IMR-90 (cell line): ENCODE measurements around the gene PPP1R13L. TPM values are rescaled to one million over a fixed set of nuclear protein-coding genes. Genes with fewer than 3 reads are reported as not detected.

Experiments
- ATAC-seq: fragments of 200-7000 bp; cut with Tn5 transposase; 2 replicates; pipeline ENCODE4 v1.9.1; 2020; ENCODE audit warnings: low read depth, mild to moderate bottlenecking, moderate library complexity
- BruUV-seq: library from RNA; stranded (reverse); fragments of 400-500 nt; replicated peaks from 2 replicates; lab custom pipeline; 2021; lab: Mats Ljungman, UMichigan
- CTCF ChIA-PET: fragments of 300-600 bp; formaldehyde crosslinking; extraction: SDS; loops from one replicate; lab custom pipeline; 2021; ENCODE audit warnings: antibody characterized with exemption; lab: Yijun Ruan, JAX
- POLR2A ChIA-PET: fragments of 300-600 bp; sonication (Branson Sonifier 250); formaldehyde crosslinking; loops from one replicate; lab custom pipeline; 2022; ENCODE audit warnings: antibody characterized with exemption; ENCODE audit not compliant: unreplicated experiment; lab: Charles Lee
- DNase-seq: peaks from one replicate; pipeline ENCODE4 v3.0.0; 2013
- H2AFZ ChIP-seq: replicated peaks from 2 replicates; pipeline ENCODE3; 2013; ENCODE audit warnings: low read length, mild to moderate bottlenecking; ENCODE audit not compliant: poor library complexity
- H2AK5ac ChIP-seq: 2 replicates; pipeline ENCODE4 v1.6.1; 2013; ENCODE audit warnings: low read depth, low read length, inconsistent platforms
- H2AK9ac ChIP-seq: replicated peaks from 2 replicates; pipeline ENCODE3; 2013; ENCODE audit warnings: mild to moderate bottlenecking, low read depth, low read length, moderate library complexity; ENCODE audit not compliant: poor library complexity
- H2BK120ac ChIP-seq: 2 replicates; pipeline ENCODE4 v1.6.1; 2013; ENCODE audit warnings: low read depth, low read length, inconsistent platforms
- H2BK15ac ChIP-seq: 3 replicates; pipeline ENCODE4 v1.6.1; 2013; ENCODE audit warnings: low read depth, low read length, inconsistent platforms
- H2BK20ac ChIP-seq: 2 replicates; pipeline ENCODE4 v1.6.1; 2013; ENCODE audit warnings: low read depth, mild to moderate bottlenecking, inconsistent platforms, low read length, moderate library complexity
- H2BK5ac ChIP-seq: 2 replicates; pipeline ENCODE4 v1.6.1; 2013; ENCODE audit warnings: mild to moderate bottlenecking, low read depth, low read length, inconsistent platforms; ENCODE audit not compliant: poor library complexity, severe bottlenecking
- H3K14ac ChIP-seq: replicated peaks from 2 replicates; pipeline ENCODE4 v1.6.1; 2013; ENCODE audit warnings: low read depth, low read length, inconsistent platforms
- H3K18ac ChIP-seq: 2 replicates; pipeline ENCODE4 v1.6.1; 2013; ENCODE audit warnings: low read depth, low read length, control low read depth
- H3K23ac ChIP-seq: 2 replicates; pipeline ENCODE4 v1.6.1; 2013; ENCODE audit warnings: low read depth, low read length, inconsistent platforms
- H3K27ac ChIP-seq: 2 replicates; pipeline ENCODE4 v1.5.1; 2013; ENCODE audit warnings: mild to moderate bottlenecking, control low read depth, low read length; ENCODE audit not compliant: insufficient read depth
- H3K27me3 ChIP-seq: 2 replicates; pipeline ENCODE4 v1.6.1; 2013; ENCODE audit warnings: low read length; ENCODE audit not compliant: control insufficient read depth, insufficient read depth
- H3K36me3 ChIP-seq: 2 replicates; pipeline ENCODE4 v1.6.1; 2013; ENCODE audit warnings: low read length, mixed read lengths; ENCODE audit not compliant: control insufficient read depth, insufficient read depth
- H3K4ac ChIP-seq: 2 replicates; pipeline ENCODE4 v1.6.1; 2013; ENCODE audit warnings: low read depth, low read length, inconsistent platforms
- H3K4me1 ChIP-seq: 2 replicates; pipeline ENCODE4 v1.6.1; 2013; ENCODE audit warnings: low read length, mixed read lengths; ENCODE audit not compliant: control insufficient read depth, insufficient read depth
- H3K4me2 ChIP-seq: 2 replicates; pipeline ENCODE4 v1.6.1; 2013; ENCODE audit warnings: low read depth, mild to moderate bottlenecking, control low read depth, low read length, moderate library complexity
- H3K4me3 ChIP-seq: 2 replicates; pipeline ENCODE4 v1.5.1; 2013; ENCODE audit warnings: low read depth, mild to moderate bottlenecking, control low read depth, low read length, moderate library complexity; ENCODE audit not compliant: insufficient read depth
- H3K56ac ChIP-seq: 2 replicates; pipeline ENCODE4 v1.6.1; 2013; ENCODE audit warnings: low read length, inconsistent platforms; ENCODE audit not compliant: insufficient read depth; ENCODE audit errors: extremely low read depth
- H3K79me1 ChIP-seq, 2 experiments: 2 replicates each; pipeline ENCODE4 v1.6.1; 2013; ENCODE audit warnings: low read length in 2 of 2, inconsistent platforms in 1 of 2, low read depth in 1 of 2
- H3K9ac ChIP-seq: 2 replicates; pipeline ENCODE4 v1.6.1; 2013; ENCODE audit warnings: low read depth, low read length, control low read depth
- H3K9me1 ChIP-seq: 2 replicates; pipeline ENCODE4 v1.6.1; 2013; ENCODE audit warnings: low read length, inconsistent platforms; ENCODE audit not compliant: insufficient read depth
- H3K9me3 ChIP-seq: 2 replicates; pipeline ENCODE4 v1.6.1; 2013; ENCODE audit warnings: low read length; ENCODE audit not compliant: control insufficient read depth, insufficient read depth
- H4K20me1 ChIP-seq: 2 replicates; pipeline ENCODE4 v1.6.1; 2013; ENCODE audit warnings: low read length, inconsistent platforms; ENCODE audit not compliant: insufficient read depth
- H4K5ac ChIP-seq: 2 replicates; pipeline ENCODE4 v1.6.1; 2013; ENCODE audit warnings: mild to moderate bottlenecking, low read depth, low read length, control low read depth
- H4K8ac ChIP-seq, 2 experiments: 2 replicates each; pipeline ENCODE4 v1.6.1; 2013; ENCODE audit warnings: low read depth in 2 of 2, low read length in 2 of 2, control low read depth in 1 of 2, inconsistent platforms in 1 of 2
- H4K91ac ChIP-seq: 2 replicates; pipeline ENCODE4 v1.6.1; 2013; ENCODE audit warnings: low read depth, low read length, inconsistent platforms; ENCODE audit not compliant: insufficient read depth
- BHLHE40 ChIP-seq: fragments of 150-350 bp; IDR thresholded peaks from 2 replicates; pipeline ENCODE4 v1.6.1; 2016; ENCODE audit warnings: mild to moderate bottlenecking, low read depth, low read length
- CHD1 ChIP-seq: IDR thresholded peaks from 2 replicates; pipeline ENCODE4 v1.6.1; 2012; ENCODE audit warnings: low read depth, low read length, improper control_type of control experiment
- CTCF ChIP-seq: conservative IDR thresholded peaks from 2 replicates; pipeline ENCODE4 v1.5.1; 2012; ENCODE audit warnings: mild to moderate bottlenecking, low read depth, low read length, improper control_type of control experiment
- ELK1 ChIP-seq: fragments of 150-350 bp; IDR thresholded peaks from 2 replicates; pipeline ENCODE4 v1.6.1; 2016; ENCODE audit warnings: low read depth, mild to moderate bottlenecking, low read length, moderate library complexity, borderline replicate concordance
- FOS ChIP-seq: fragments of 150-350 bp; IDR thresholded peaks from 2 replicates; pipeline ENCODE4 v1.6.1; 2016; ENCODE audit warnings: low read depth, low read length
- MAZ ChIP-seq: IDR thresholded peaks from 2 replicates; pipeline ENCODE4 v1.6.1; 2012; ENCODE audit warnings: low read depth, mild to moderate bottlenecking, low read length, improper control_type of control experiment, moderate library complexity, borderline replicate concordance
- MXI1 ChIP-seq: IDR thresholded peaks from 2 replicates; pipeline ENCODE4 v1.6.1; 2012; ENCODE audit warnings: low read depth, mild to moderate bottlenecking, low read length, moderate library complexity, borderline replicate concordance
- NFE2L2 ChIP-seq: fragments of 150-350 bp; IDR thresholded peaks from 2 replicates; pipeline ENCODE4 v1.6.1; 2016; ENCODE audit warnings: low read depth, mild to moderate bottlenecking, low read length
- POLR2A ChIP-seq: IDR thresholded peaks from 2 replicates; pipeline ENCODE4 v1.6.1; 2012; ENCODE audit warnings: mild to moderate bottlenecking, low read depth, low read length
- RAD21 ChIP-seq: IDR thresholded peaks from 2 replicates; pipeline ENCODE4 v1.6.1; 2012; ENCODE audit warnings: low read length, improper control_type of control experiment
- RFX5 ChIP-seq: IDR thresholded peaks from 2 replicates; pipeline ENCODE4 v1.8.0; 2012; ENCODE audit warnings: low read depth, mild to moderate bottlenecking, low read length, moderate library complexity
- SMC3 ChIP-seq: fragments of 150-350 bp; IDR thresholded peaks from 2 replicates; pipeline ENCODE4 v1.6.1; 2016; ENCODE audit warnings: low read depth, mild to moderate bottlenecking, antibody characterized with exemption, low read length, moderate library complexity
- USF2 ChIP-seq: fragments of 150-350 bp; IDR thresholded peaks from 2 replicates; pipeline ENCODE4 v1.6.1; 2017; ENCODE audit warnings: mild to moderate bottlenecking, antibody characterized with exemption, low read length, low read depth
- WGBS, 2 experiments: methylation state at CpG; one replicate each; pipeline versions ENCODE4 v1.1.5 to v1.1.7; 2013; ENCODE audit warnings: missing lambda C conversion rate in 2 of 2; ENCODE audit not compliant: insufficient read length in 1 of 2; ENCODE audit errors: extremely low coverage in 2 of 2; 5-methylcytosine and 5-hydroxymethylcytosine counted together
- dilution Hi-C: fragments of 300-500 bp; cut with HindIII; formaldehyde crosslinking; loops from one replicate; pipeline ENCODE4 v1.14.3; 2018; ENCODE audit warnings: low sequenced_read_pairs; ENCODE audit not compliant: unreplicated experiment
- in situ Hi-C: fragments of 300-500 bp; cut with MboI; formaldehyde crosslinking; loops from 3 replicates; pipeline ENCODE4 v1.14.3; 2019; ENCODE audit warnings: low sequenced_read_pairs, inconsistent platforms, mixed read lengths
- intact Hi-C: fragments of 100-400 bp; cut with micrococcal nuclease; formaldehyde crosslinking; loops from 2 replicates; pipeline ENCODE4 v1.10.0; 2022
- polyA plus RNA-seq, 3 experiments: library from polyadenylated mRNA; depleted of rRNA; stranded (reverse); fragments of >200 nt; gene quantifications; 2 replicates each; pipeline ENCODE4 v1.2.3, GENCODE V29; 2012; ENCODE audit warnings: low replicate concordance in 1 of 3
- total RNA-seq: library from RNA; depleted of rRNA; stranded (reverse); fragments of >200 nt; gene quantifications from 2 replicates; pipeline ENCODE4 v1.2.3, GENCODE V29; 2012

Gene PPP1R13L
- total and polyA plus RNA-seq, 2 of the 4 experiments (the other 2 are of a cell fraction), result 3.0 to 13.3 TPM

- BruUV-seq, result no TSS peak
- WGBS, 2 experiments, result 0% methylated on average over 23 of the region's 48 CpGs; no CpG with 5 or more reads in 1 of the 2 experiments
- peak overlapping the region; percentile 82 for H3K4me2 ChIP-seq
- H3K4me1 ChIP-seq, result peaks cover 5% of the 10 kb centered on the region
- H3K14ac ChIP-seq, result peak overlapping the region; percentile 96
- in situ Hi-C loops, result no loop called here
- peak overlapping the region; percentile 97 for H2BK120ac ChIP-seq
- ATAC-seq (peak; percentile 76), DNase-seq (peak; percentile 80)
- ChIA-PET CTCF (no interaction called here), POLR2A (interaction anchor here (0.6 kb wide), 1 partner anchor 21 kb away, joined by 11 read pairs; no protein-coding TSS in a partner anchor)
- H3K79me1 ChIP-seq, result peaks cover 10 to 56% of the 10 kb centered on the region in 2 experiments; a peak in 3 of 4 replicates
- peaks cover 3% of the 10 kb centered on the region; the same call in 1 of the 2 replicates for H3K9me1 ChIP-seq
- peak overlapping the region; percentile 98 for H3K56ac ChIP-seq
- H2BK5ac ChIP-seq, result peak overlapping the region; percentile 91
- H4K20me1 ChIP-seq, result no peaks in the 10 kb centered on the region; the same call in 1 of the 2 replicates
- peak overlapping the region; percentile 75 for H3K9ac ChIP-seq
- dilution Hi-C loops, result no loop called here
- H4K8ac ChIP-seq, result peak overlapping the region; percentile 16 to 99
- peak overlapping the region; percentile 92 for H2AFZ ChIP-seq
- H2AK9ac ChIP-seq, result peak overlapping the region; percentile 92
- H3K27me3 ChIP-seq, result no peaks in the 10 kb centered on the region
- H3K9me3 ChIP-seq, result no peaks in the 10 kb centered on the region
- no peaks in the 10 kb centered on the region; the same call in 1 of the 2 replicates for H3K36me3 ChIP-seq
- H3K18ac ChIP-seq, result peak overlapping the region; percentile 83
- peak overlapping the region; percentile 87 for H2AK5ac ChIP-seq
- peak overlapping the region; percentile 89 for H3K27ac ChIP-seq
- H2BK20ac ChIP-seq, result peak overlapping the region; percentile 90
- H4K5ac ChIP-seq, result peak overlapping the region; percentile 58; the same call in 1 of the 2 replicates
- peak overlapping the region; percentile 96 for H4K91ac ChIP-seq
- H3K4me3 ChIP-seq, result peak overlapping the region; percentile 89
- intact Hi-C loops, result no loop called here
- H3K23ac ChIP-seq, result peak overlapping the region; percentile 94
- H2BK15ac ChIP-seq, result peak overlapping the region; percentile 98; the same call in 2 of the 3 replicates
- H3K4ac ChIP-seq, result peak overlapping the region; percentile 96
- TF ChIP-seq SMC3 (no peak), RFX5 (no peak), POLR2A (peak; percentile 25; the same call in 1 of the 2 replicates), CHD1 (no peak), ELK1 (no peak), MXI1 (peak; percentile 82), FOS (peak; percentile 64), NFE2L2 (no peak), USF2 (peak; percentile 75), RAD21 (no peak), MAZ (0 out of 2 replicates have a peak, but pooled peaks have one; percentile 13), BHLHE40 (peak; percentile 85), CTCF (no peak)
Measured at GRCh38 chr19:45405435-45406225, 761 bp upstream of the PPP1R13L start.
